HTERT RPE-1 (cell line): Measurements from ENCODE around the gene ACOX1.

Experiments used
- in situ Hi-C: fragments of 300-500 bp; cut with MboI; formaldehyde crosslinking; loops from 4 replicates; pipeline ENCODE4 v1.14.3; 2020; ENCODE audit warnings: low sequenced_read_pairs

Gene ACOX1

DNA sequence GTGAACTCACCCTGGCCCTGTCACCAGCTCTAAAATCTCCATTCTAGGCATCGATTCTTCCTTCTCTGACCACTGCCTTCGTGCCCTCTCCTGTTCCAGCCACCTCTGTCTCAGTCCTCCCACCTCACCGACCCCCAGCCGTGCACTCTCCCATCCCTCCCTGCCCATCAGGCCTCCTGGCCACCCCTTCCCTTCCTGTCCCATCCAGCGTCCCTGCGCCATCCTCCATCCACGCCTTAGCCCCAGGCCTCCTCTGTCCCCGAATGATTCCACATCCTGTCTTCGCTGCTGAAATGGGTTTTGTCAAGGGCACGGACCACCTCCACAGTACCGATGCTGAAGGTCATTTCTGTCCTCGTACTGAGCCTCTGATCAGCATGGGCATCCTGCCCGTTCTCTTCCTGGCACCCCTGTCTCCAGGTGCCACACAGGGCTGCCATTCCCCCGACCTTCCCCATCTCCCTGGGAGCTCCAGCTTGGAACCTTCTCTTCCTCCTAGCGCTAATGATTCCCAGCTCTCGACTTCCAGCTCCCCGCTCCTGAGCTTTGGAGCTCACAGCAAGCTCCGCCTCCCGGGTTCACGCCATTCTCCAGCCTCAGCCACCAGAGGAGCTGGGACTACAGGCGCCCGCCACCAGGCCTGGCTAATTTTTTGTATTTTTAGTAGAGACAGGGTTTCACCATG is 84.8 kb downstream of the ACOX1 start:
- in situ Hi-C loops, result no loop called here

DNA sequence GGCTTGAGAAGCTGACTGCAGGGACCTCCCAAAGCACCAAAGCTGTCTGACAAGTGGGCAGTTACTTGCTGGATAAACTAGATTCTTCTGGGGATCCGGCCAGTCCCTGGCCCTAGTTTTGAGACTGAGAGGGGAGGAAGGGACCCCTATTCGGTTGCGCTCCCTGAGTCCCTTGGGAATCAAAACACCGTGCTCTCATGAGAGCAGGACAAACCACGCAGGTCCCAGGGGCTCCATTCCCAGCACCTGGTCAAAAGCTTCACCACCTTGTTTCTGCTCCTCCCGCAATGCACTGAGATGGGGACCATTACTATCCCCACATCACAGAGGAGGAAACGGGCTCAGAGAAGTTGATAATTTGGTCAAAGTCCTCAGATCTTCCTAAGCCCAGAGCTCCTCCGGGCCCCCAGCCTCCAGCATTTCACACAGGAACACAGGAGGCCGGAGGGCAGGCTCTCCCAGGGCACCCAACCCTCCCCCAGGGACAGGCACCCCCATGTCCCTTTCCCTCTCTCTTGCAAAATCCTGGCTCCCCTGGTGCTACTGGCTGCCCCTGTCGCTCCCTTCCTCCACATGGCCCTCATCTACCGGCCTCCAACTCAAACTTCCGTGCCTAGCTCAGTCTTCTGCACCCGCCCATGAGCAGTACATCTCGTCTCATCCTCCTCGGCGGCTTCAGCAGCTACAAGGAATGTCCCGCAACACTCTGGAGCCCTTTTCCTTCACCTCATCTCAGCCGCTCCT is 85.5 kb downstream of the ACOX1 start:
- in situ Hi-C loops, result no loop called here

GRCh38 chr17:75892556-75893224 is 86.3 kb downstream of the ACOX1 start:
- in situ Hi-C loops, result no loop called here

DNA sequence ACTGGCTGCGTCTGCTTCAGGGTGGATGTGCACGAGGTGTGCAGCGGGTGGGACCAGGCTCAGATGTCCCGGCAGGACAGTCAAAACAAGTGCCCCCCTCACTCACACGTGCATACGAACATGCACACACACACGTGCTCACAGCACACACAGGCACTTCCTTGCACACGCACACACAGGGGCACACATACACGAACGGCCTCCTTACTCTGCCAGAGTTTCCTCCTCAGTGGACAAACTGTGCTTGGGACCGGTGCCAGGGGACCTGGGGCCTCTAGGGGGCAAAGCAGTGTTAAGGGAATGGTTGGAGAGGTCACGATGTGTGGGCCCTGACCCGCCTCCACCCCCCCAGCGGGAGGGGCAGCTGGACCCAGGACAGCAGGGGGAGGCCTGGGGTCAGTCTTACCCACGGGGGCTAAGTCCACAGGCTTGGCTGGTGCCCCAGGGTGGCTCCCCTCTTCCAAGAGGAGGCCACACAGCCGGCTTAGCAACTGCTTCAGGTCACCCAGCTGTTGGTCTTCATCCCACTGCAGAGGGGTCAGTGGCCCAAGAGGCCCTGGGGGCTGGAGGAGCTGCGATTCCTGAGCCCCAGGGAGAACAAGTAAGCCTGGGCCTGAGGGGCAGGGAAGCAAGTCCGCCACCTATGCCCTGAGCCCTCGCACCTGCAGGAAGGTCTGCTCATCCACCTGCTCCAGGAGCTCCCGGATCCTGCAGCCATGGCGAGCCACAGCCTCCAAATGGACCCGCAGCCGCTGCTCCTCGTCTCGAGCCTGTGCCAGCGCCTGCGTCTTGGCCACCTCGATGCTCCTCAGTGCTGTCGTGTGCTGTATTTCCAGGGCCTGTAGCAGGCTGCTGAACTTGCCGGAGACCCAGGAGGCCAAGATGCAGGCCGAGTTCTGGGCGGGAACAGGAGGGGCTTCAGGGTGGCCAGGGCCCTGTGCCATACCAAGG is 87.1 kb downstream of the ACOX1 start:
- in situ Hi-C loops, result no loop called here
